ENCODE measurements around the gene TWF2.
"Not testable (repeated sequence)": the region's sequence is repeated elsewhere in the genome, so short reads cannot be mapped to it uniquely, and the experiment has no call there.

The TWF2 gene

DNA sequence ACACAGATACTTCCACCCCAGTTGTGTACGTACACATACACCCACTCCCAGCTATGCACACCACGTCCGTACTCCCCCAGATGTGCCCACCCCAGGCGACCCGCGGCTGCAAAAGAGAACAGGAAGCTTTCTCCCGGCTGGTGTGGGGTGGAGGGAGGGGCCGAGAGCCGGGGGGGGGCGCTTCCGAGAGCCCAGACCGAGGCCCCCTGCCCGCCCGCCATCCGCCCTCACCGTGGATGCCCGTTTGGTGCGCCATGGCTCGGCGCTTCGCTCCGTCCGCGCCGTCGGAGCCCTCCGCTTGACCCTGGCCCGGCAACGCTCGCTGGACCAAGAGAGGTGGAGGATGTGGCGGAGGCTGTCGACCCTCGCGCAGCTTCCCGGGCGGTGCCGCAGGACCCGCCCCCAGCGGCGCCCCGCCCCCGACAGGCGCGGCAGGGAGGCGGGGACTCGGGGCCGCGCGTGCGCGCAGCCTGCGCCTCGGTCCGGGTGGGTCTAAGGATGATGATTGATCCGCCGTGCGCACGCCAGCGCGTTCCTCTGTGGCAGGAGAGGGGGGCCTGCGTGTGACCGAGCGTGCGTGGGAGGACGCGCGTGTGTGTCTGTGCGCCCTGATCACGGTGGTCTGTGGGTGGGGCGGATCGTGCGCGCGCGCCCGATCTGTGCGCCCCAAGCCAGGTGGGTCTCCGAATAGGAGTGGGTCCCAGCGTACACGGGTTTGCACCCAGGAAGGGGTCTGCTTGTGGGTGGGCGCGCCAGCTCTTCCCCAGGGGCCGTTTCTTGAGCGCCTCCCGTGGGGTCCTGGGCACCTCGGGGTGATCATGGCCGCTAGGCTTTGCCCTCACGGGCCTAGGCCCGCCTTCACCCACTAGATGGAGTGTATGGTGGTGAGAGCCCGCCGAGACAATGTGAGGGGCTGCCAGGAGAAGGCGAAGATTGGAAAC lies at the start of gene TWF2:
TSS of gene TWF2 (minus strand) at position 398 of the 941 bp plus-strand sequence. CDS start at position 256, 142 bp downstream.
- peak; percentile 79 for DNase-seq (ENCODE audit: low read depth)

DNA sequence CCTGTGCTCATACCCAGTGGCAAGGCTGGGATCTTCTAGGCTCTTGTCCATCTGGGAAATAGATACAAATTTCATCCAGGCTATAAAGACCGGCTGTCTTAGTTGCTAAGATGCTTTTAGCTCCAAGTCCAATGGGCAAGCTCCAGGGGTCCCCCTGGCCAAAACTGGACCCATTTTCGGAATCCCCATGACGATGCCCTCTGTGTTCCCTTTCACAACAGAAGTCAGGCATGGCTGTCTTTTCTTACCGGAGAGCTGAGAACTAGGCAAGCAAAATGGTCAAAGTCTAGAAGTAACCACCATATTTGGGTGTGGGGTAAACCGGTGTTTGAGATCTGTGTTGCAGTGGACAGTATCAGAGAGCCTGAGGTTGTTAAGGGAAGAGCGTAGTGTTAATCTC lies 49.7 kb upstream of the TWF2 start:
- DNase-seq (ENCODE audit: low read depth): no peak

GRCh38 chr3:52286777-52287110 lies 47.8 kb upstream of the TWF2 start:
- DNase-seq (ENCODE audit: low read depth): no peak

- DNase-seq (ENCODE audit: low read depth): not testable (repeated sequence)
Observed at GRCh38 chr3:52284051-52284450, 45.1 kb upstream of the TWF2 start.

- DNase-seq (ENCODE audit: low read depth): no peak
Observed at GRCh38 chr3:52283306-52283705, 44.3 kb upstream of the TWF2 start.

DNA sequence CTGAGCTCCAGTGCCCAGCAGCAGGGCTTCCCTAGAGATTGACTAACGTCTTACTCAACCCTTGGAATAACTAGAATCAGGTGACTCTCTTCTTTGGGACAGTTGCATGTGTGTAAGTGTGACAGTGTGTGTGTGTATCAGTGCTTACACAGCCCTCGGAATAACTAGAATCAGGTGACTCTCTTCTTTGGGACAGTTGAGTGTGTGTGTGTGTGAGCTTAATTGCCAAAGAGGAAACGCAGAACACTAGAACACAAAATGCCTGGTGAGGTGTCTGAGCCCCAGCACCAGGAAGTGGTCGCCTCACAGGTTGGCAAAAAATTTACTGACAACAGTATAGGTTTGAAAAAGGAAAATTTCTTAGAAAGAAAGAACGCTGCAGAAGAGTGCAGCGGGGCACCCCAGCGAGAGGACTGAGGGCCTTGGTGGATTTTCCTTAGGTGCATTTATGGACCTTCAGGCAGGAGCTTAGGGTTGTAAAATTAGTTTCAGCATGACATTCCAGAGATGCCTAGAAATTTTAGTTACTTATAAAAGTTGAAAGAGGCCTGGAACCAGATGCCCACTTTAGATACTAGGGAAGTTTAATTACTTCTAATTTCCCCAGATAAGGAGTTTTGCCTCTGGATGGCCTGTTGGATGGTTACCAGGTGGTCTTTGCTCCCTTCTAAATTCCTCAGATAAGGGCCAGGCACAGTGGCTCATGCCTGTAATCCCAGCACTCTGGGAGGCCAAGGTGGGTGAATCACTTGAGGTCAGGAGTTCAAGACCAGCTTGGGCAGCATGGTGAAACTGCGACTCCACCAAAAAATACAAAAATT lies 43.2 kb upstream of the TWF2 start:
- peak; percentile 29 for DNase-seq (ENCODE audit: low read depth)

DNA sequence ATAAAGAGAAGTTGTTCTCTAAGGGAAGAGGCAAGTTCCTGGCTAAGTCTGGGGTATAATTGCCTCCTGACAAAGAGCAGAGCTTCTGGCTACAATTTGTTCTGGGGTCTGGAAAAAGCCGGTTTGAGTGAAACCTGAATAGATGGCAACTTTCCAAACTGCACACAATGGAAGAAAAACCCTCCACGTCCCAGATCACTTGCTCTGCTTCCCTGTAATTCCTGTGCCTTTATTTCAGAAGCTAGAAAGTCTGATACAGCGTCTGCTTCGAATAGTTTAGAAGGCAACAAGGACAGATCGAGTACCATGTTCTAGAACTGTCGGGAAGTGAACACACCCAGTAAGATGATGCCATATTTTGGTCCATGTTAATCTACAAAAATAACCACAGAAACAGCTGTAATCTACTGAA lies 41.1 kb upstream of the TWF2 start:
- no peak for DNase-seq (ENCODE audit: low read depth)

DNA sequence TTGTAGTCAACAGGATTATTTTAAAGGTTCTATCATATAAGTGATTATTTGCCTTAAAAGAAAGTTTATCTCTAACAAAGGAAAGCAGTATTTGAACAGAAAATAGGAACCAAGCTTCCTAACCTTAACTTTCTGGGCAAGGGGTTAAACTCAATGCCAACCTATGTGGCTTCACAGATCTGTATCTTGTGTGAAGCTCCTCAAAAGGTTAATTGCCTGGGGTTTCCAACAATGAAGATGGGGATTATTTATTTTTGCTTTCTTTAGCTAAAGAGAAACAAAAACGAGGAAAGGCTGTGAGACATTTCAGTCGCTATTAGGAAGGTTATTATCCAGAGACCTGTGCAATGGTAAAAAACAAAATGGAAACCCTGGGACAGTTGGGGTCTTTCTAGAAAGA lies 40.6 kb upstream of the TWF2 start:
- no peak for DNase-seq (ENCODE audit: low read depth)

GRCh38 chr3:52278510-52279069 lies 39.6 kb upstream of the TWF2 start, which contains the start of gene WDR82:
Gene WDR82, minus strand, starts transcription at chr3:52278649. Its CDS starts 288 bp downstream, at chr3:52278361.
- DNase-seq (ENCODE audit: low read depth): peak; percentile 97

- DNase-seq (ENCODE audit: low read depth): peak; percentile 54
Observed at GRCh38 chr3:52277972-52278509, 39.1 kb upstream of the TWF2 start.

GRCh38 chr3:52277071-52277964 lies 38.4 kb upstream of the TWF2 start:
- peak; percentile 56 for DNase-seq (ENCODE audit: low read depth)

GRCh38 chr3:52274781-52275180 lies 35.8 kb upstream of the TWF2 start:
- DNase-seq (ENCODE audit: low read depth): not testable (repeated sequence)

- DNase-seq (ENCODE audit: low read depth): no peak
Observed at GRCh38 chr3:52272831-52273230, 33.9 kb upstream of the TWF2 start.

DNA sequence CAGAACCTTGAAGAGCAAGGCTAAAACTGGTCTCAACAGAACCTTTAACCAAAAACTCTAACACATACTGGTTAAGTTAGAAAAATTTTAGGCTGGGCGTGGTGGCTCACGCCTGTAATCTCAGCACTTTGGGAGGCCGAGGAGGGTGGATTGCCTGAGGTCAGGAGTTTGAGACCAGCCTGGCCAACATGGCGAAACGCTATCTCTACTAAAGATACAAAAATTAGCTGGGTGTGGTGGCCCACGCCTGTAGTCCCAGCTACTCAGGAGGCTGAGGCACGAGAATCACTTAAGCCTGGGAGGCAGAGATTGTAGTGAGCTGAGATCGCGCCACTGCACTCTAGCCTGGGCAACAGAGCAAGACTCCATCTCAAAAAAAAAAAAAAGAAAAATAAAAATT lies 33.2 kb upstream of the TWF2 start:
- not testable (repeated sequence) for DNase-seq (ENCODE audit: low read depth)

GRCh38 chr3:52270252-52270754 lies 31.3 kb upstream of the TWF2 start:
- DNase-seq (ENCODE audit: low read depth): no peak

- DNase-seq (ENCODE audit: low read depth): no peak
Observed at GRCh38 chr3:52269776-52270175, 30.8 kb upstream of the TWF2 start.

DNA sequence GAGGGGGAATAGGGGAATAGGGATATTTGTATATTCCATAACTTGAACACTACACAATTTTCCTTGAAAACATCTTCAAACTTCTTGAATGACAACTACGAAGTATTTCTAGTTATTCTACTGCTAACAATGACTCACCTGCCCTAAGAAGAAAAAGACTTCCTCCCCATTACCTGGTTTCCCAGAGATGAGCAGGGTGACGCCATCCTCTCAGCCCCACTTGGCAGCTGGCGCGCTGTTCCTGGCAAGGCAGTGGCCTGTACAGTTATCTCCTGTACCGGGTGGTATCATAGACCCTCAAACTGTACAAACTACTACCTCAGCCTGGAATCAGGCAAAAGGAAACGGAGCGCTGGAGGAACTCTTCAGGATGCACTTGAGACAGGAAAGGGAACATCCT lies 29.1 kb upstream of the TWF2 start:
- DNase-seq (ENCODE audit: low read depth): no peak

DNA sequence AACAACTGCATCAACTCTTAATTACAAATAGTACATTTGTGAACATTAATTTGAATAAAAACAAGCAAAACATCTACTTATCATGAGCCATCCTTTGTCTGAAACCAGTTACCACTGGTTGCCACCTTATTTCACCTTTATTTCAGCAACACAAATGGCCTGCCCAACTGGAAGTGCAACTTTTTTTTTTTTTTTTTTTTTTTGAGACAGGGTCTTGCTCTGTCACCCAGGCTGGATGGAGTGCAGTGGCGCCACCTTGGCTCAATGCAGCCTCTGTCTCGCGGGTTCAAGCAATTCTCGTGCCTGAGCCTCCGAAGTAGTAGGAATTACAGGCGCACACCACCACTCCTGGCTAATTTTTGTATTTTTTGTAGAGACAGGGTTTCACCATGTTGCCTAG lies 26.4 kb upstream of the TWF2 start:
- no peak for DNase-seq (ENCODE audit: low read depth)

- no peak for DNase-seq (ENCODE audit: low read depth)
Observed at GRCh38 chr3:52262447-52262846, 23.5 kb upstream of the TWF2 start.

DNA sequence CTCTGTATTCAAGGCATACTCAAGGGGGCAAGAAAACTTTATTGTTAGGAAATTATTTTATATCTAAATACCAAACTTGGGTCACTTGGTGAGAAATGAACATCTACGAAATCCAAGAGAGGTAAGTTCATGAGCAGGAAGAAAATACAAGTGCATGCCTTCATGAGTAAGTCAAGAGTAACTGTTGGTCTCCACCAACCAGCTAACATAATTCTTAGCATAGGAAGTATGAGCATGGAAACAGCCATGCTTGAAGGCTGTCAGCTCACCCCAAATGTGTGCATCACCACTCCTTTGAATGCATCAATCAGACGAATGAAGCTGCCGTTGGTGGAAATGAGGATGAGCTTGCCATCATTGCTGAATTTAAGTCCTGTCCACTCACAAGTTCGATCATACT lies 20.5 kb upstream of the TWF2 start:
- no peak for DNase-seq (ENCODE audit: low read depth)

DNA sequence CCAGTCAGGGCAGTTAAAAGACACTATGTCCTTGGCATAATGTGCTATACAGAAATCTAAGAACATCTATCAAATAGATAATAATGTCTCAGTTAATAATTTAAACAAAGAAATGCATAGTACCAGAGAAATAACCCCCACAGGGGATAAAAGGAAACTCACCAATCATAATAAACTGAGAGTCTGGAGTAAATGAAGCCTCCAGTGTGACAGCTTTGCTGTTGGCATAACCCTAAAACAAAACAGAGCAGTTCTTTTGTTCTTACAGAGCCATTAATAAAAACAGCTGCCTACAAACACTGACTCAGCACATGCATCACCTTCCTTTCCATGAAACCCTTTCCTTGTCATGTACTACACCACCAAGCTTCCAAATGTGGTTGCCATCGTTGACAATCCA lies 20.1 kb upstream of the TWF2 start:
- no peak for DNase-seq (ENCODE audit: low read depth)

Data from activated T-cell treated with anti-CD3 and anti-CD28 coated beads for 1 hour (primary cell).